DMS153 treated with DMSO at 0.1 percent for 48 hours (cell line): ENCODE results near the gene HIF1A.

Experiments used
- DNase-seq: peaks from one replicate; lab custom pipeline; 2025; ENCODE audit not compliant: unreplicated experiment; lab: John Stamatoyannopoulos, UW

HIF1A gene

GRCh38 chr14:61774861-61775260, 79.5 kb downstream of the HIF1A start:
- no peak for DNase-seq

- DNase-seq = no peak
Measured at GRCh38 chr14:61780125-61780524, 84.8 kb downstream of the HIF1A start.

- no peak for DNase-seq
Measured at GRCh38 chr14:61797309-61797708, 102.0 kb downstream of the HIF1A start.
